T-helper 9 cell (primary cell): Measurements from ENCODE around the gene SCG3.

Source experiments
- DNase-seq: peaks from one replicate; pipeline ENCODE4 v3.0.0-alpha.2; 2020

Gene SCG3

GRCh38 chr15:51760805-51761204 is 79.5 kb downstream of the SCG3 start:
- no peak for DNase-seq

DNA sequence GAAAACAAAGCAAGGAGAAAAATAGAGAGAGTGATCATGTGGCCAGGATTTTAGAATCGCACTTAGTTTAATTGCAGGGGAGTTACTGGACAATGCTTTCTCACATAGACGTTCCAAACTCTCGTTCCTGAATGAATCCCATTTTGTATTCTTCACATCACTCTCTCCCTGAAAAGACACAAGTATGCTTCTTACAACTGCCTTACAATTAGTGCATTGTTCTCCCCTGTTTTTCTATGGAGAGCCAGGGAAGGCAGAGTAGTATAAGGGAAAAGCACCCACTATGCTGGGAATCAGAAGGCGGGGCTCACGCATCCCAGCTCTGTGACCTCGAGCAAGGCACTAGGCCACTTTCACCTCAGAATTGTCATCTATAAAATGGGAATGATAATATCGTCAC is 84.4 kb downstream of the SCG3 start:
- no peak for DNase-seq

DNA sequence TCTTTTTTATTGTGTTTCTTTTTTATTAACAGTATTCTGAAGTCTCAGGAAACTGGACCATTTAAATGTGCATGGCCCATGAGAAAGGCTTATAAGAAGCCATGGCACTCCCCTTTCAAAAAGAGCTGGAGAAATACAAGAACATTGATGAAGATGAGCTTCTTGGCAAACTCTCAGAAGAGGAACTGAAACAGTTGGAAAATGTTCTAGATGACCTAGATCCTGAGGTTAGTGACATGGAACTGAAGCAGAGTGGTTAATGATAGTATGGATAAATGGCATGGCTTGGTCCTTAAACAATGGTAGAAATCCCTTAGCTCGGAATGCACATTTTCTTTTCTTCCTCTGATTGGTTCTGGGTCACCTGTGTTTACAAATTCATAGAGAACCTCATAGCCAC is 85.0 kb downstream of the SCG3 start:
- no peak for DNase-seq

DNA sequence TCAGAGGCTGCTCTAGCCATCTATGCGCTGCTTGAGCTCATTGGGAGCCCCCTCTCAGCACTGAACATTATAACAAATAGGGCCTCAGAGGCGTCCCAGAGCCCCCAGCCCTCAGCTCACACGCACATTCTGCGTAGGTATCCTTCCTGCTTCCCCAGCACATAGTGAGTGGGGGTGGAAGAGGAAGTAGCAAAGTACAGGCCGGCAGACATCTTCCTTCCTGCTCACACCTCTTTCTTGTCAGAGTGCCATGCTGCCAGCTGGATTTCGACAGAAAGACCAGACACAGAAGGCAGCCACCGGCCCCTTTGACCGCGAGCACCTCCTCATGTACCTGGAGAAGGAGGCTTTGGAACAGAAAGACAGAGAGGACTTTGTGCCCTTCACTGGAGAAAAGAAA is 86.7 kb downstream of the SCG3 start:
- no peak for DNase-seq
